Right hindlimb (tissue), 1 donor: ENCODE measurements around the gene EIPR1.
"Not testable (repeated sequence)": the region's sequence is repeated elsewhere in the genome, so short reads cannot be mapped to it uniquely, and the experiment has no call there.

Experiments
- DNase-seq: peaks from one replicate; pipeline ENCODE4 v3.0.0-alpha.2; 2018

Gene EIPR1

DNA sequence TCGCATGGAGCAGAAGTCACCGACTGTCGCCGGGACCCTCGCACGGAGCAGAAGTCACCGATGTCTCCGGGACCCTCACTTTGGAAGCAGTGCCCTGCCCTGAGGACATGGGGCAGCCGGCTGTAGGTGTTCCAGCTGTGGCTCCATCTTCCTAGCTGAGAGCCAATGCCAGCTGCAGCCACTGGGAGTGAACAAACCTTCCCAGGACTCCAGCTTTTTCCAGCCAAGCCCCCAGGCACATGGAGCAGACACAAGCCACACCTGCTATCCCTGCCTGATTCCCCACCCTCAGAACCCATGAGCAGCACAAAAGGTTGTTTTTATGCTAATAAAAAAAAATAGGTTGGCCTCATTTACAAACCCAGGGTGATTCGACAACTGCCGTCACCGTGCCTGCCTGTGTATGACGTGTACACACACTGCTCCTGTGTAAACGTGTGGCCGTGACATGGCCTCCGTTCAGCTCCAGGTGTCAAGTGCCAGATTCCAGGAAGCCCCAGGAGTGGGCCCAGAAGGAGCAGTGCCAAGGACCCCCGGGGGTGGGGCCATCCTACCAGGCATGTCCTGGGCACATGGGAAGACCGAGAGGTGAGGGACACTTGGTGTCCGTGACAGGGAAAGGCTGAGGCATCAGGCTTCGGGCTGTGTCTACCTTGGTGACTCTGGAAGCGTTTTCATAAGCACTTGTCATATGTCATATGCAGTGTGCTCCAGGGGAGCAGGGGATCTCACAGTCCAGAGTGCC is 91.5 kb downstream of the EIPR1 start:
- no peak for DNase-seq

- DNase-seq = no peak
These were observed 92.7 kb downstream of the EIPR1 start for GRCh38 chr2:3284657-3285630.

- not testable (repeated sequence) for DNase-seq
These were observed 93.6 kb downstream of the EIPR1 start for GRCh38 chr2:3283876-3284656.

GRCh38 chr2:3283206-3283605 is 94.4 kb downstream of the EIPR1 start:
- DNase-seq = no peak

GRCh38 chr2:3282056-3282998 is 95.3 kb downstream of the EIPR1 start:
- no peak for DNase-seq

GRCh38 chr2:3280683-3281520 is 96.7 kb downstream of the EIPR1 start:
- no peak for DNase-seq

- no peak for DNase-seq
These were observed 97.4 kb downstream of the EIPR1 start for GRCh38 chr2:3280197-3280596.

DNA sequence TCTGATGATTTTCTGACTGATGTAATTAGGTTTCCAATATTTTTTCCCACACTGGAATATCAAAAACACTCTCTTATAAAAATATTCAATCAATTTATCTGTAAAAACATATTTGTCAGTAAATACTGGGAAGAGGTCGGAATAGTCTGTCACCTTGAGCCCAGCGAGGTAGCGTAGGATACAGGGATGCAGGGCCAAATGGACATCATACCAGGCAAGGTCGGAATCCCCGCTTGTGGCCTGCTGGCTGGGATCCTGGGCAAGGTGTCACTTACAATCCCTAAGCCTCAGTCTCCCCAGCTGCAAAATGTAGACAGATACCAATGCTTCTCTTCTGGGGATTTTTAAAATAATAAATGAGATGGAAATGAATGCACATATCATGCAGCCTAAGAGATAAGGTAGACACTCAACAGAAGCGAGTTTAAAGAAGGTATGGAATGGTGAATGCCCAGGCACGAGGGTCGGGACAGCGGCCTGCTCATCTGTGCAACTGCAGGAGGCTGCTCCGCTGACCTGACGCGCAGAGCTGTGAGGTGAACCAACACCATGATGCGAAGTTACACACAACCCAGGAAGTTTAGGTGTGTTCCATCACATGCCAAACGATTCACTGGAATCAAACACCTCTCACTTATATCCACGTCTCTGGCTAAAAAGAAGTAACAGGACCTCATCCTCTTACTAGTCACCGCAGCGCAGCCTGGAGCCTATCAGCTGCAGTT is 98.2 kb downstream of the EIPR1 start:
- no peak for DNase-seq

DNA sequence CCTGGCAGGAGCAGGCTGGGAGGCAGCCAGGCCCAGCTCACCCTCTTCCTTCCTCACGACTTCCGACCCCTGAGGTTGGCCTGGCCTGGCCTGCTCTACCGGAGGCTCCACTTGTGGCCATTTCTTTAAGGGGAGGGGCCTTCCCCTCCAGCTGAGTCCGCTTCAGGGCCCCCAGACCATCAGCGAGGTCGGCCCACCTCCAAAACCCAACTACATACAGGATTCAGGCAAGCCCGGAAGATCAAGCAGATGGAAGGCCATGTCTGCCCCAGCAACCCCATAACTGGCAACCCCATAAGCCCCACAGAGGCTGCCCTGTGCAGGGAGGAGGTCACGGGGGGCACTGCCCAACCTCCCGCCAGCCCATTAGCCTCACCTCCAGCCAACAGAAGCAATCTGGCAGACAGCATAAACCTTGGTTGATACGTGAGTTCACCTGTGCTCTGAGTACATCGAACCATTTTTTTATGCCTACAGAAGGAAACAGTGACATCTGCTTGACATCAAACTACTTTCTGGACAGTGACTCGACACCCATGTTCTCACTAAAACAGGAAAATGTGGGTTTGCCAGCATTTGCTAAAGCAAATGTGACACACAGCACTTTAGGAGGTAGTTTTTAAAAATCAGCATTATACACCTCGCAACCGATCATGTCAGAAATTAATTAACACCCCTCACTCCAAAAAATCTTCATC is 98.9 kb downstream of the EIPR1 start:
- no peak for DNase-seq

GRCh38 chr2:3277748-3278520 is 99.7 kb downstream of the EIPR1 start:
- no peak for DNase-seq

DNA sequence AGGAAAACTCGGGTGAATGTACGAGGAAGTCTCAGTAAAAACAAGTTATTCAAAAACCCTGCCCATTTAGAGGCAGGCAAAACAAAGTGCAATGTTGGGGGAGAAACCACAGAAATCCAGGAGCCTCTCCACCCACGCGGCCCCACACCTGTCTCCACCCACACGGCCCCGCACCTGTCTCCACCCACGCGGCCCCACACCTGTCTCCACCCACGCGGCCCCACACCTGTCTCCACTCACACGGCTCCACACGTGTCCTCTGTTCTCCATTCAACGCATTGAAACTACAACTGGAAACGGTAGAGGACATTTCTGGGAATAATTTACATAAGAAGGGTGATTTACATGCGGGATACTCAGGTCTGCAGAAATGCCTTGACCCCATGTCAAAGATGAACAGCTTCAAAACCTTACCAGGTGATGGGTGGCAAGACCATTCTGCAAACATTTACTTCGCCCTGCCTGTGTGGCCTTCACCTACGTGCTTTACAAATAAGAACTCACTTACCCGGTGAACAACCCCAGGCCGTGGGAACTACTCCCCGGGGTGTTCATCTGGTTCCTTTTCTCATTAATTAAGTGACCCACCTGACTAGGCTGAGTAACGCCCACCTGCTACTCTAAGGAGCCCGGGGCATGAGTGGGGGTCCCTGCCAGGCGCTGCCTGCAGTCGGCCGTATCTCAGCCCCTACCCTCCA is 100.4 kb downstream of the EIPR1 start:
- DNase-seq = no peak

DNA sequence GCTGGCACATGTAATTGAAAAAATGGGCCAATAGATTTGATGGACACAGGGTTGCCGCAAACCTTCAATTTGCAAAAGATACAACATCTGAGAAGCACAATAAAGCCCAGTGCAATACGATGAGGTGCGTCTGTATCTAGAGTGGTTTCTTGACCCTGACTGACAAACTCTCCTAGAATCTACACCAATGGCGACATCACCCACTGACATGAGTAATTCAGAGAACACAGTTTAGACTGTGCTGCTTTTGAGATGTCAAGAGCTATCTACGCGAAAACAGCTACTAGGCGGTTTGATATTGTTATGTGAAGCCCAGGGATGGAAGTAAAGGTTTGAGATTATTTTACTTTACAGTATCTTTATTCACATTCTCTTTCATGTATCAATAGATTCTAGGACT is 104.9 kb downstream of the EIPR1 start:
- no peak for DNase-seq

DNA sequence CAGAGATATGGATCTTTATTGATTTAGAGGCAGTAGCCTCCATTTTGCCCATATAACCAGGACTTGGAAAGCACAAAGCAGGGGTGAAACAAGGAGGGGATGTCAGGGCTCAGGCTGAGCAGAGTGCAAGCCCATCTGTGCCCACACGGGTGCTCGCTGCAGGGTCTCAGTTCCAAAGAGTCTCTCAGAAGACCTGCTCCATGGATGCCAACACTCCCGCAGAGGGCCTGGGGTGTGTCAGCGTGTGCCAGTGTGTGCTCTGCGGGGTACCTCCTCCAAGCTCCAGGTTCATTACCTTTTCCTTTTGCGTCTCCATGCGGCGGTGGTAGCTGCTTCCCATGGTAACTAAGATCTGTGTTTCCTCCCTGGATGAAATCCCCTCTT is 107.5 kb downstream of the EIPR1 start:
- DNase-seq = no peak

- DNase-seq = no peak
These were observed 108.1 kb downstream of the EIPR1 start for GRCh38 chr2:3269425-3270094.

GRCh38 chr2:3268705-3269029 is 109.0 kb downstream of the EIPR1 start:
- DNase-seq = no peak

DNA sequence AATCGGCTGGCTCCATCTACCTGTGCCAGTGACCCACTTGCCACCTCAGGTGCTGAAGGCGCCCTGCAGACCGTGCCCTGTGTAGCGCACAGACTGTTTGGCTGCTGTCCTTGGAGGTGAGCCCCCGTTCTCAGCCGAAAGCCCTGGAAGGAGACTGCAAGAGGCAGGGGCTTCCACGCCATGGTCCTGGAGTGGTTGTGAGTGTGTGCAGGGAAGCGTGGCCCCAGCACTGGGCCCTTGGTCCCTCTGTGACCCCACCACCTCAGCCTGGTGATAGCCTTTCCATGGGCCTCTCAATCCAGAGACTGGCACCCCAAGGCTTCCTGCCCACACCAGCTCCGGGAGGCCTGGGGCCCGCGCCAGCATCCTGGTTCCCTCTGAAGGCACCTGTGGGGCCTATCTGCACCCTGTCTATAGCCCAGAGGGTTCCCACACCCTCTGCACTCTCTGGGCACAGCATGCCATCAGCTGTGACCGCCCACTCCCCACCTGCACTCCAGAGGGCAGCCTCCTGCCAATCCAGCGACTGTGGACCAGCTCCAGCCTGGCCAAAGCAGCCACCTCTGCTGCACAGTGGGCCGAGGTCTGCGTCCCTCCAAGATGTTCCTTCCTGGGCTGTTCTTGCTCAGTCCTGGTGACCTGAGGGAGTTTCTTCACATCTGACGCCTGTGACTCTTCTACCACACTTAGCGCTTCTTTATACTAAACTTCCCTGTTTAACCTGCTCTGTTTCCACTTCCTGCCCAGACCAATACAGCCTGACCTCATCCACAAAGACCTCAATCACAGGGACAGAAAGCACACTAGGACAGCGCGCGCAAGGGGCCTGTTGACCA is 109.5 kb downstream of the EIPR1 start:
- DNase-seq = no peak
